Measurements from ENCODE around the gene CHST11. TPM values are rescaled to one million over a fixed set of nuclear protein-coding genes. Genes with fewer than 3 reads are reported as not detected.

Gene CHST11
- polyA plus RNA-seq, 1 donor (not counting 4 experiments of a cell fraction or from before 2014, with no cell fraction given) = 11.9 TPM

GRCh38 chr12:104472748-104473147 lies 16.0 kb downstream of the CHST11 start:
- Histone ChIP-seq H3K9me3 (ENCODE audit: control insufficient read depth, low read depth, low read length) (no peaks in the 10 kb centered on the region), H3K4me1 (ENCODE audit: control insufficient read depth, extremely low read depth, insufficient read depth, low read length) (no peaks in the 10 kb centered on the region), H3K4me2 (ENCODE audit: control insufficient read depth, extremely low read depth, insufficient read depth, low read depth, low read length) (no peak overlapping the region), H3K27me3 (ENCODE audit: control insufficient read depth, extremely low read depth, insufficient read depth, low read length) (no peaks in the 10 kb centered on the region), H3K4me3 (ENCODE audit: control insufficient read depth in 2 of 3, extremely low read depth in 1 of 3, insufficient read depth in 2 of 3, low read depth in 1 of 3, low read length in 3 of 3) (no peak overlapping the region), H3K36me3 (ENCODE audit: control insufficient read depth in 2 of 2, extremely low read depth in 1 of 2, insufficient read depth in 2 of 2, low read length in 2 of 2) (no peaks in the 10 kb centered on the region), H3K79me2 (ENCODE audit: control insufficient read depth, insufficient read depth, low read length) (peaks cover 46% of the 10 kb centered on the region), H3K9me1 (ENCODE audit: control insufficient read depth, extremely low read depth, insufficient read depth, low read length) (no peaks in the 10 kb centered on the region), H4K20me1 (ENCODE audit: control insufficient read depth, extremely low read depth, insufficient read depth, low read length) (peaks cover 3% of the 10 kb centered on the region), H2AFZ (ENCODE audit: control insufficient read depth, low read length) (no peak overlapping the region), H3K27ac (ENCODE audit: control insufficient read depth, insufficient read depth, low read length) (no peak overlapping the region), H3K9ac (ENCODE audit: control insufficient read depth, extremely low read depth, insufficient read depth, low read length) (no peak overlapping the region)
- no peak for DNase-seq (ENCODE audit: low read depth, low spot score)
- no peak for TF ChIP-seq CTCF (optimal IDR thresholded peaks at IDR 0.05 in 1 of 3, IDR thresholded peaks at IDR 0.05 in 1 of 3, conservative IDR thresholded peaks at IDR 0.05 in 1 of 3; ENCODE audit: extremely low read depth in 1 of 3, insufficient read depth in 2 of 3, low read length in 3 of 3)
- TF ChIP-seq EZH2 (IDR thresholded peaks at IDR 0.05; ENCODE audit: low read length) = no peak
- dilution Hi-C loops (cut with MboI; ENCODE audit: extremely low pct_ligation_motif_present, low sequenced_read_pairs) = no loop called here
- no peak for FAIRE-seq

GRCh38 chr12:104473374-104473983 lies 16.7 kb downstream of the CHST11 start:
- no peaks in the 10 kb centered on the region for H3K27me3 ChIP-seq (ENCODE audit: control insufficient read depth, extremely low read depth, insufficient read depth, low read length)
- peaks cover 3% of the 10 kb centered on the region for H4K20me1 ChIP-seq (ENCODE audit: control insufficient read depth, extremely low read depth, insufficient read depth, low read length)
- DNase-seq (ENCODE audit: low read depth, low spot score) = no peak
- no peak overlapping the region for H3K27ac ChIP-seq (ENCODE audit: control insufficient read depth, insufficient read depth, low read length)
- no peak for FAIRE-seq
- H3K4me1 ChIP-seq (ENCODE audit: control insufficient read depth, extremely low read depth, insufficient read depth, low read length) = no peaks in the 10 kb centered on the region
- H2AFZ ChIP-seq (ENCODE audit: control insufficient read depth, low read length) = no peak overlapping the region
- H3K9me1 ChIP-seq (ENCODE audit: control insufficient read depth, extremely low read depth, insufficient read depth, low read length) = no peaks in the 10 kb centered on the region
- H3K79me2 ChIP-seq (ENCODE audit: control insufficient read depth, insufficient read depth, low read length) = peaks cover 39% of the 10 kb centered on the region
- H3K4me2 ChIP-seq (ENCODE audit: control insufficient read depth, extremely low read depth, insufficient read depth, low read depth, low read length) = no peak overlapping the region
- TF ChIP-seq EZH2 (IDR thresholded peaks at IDR 0.05; ENCODE audit: low read length) (no peak), CTCF (optimal IDR thresholded peaks at IDR 0.05 in 1 of 3, IDR thresholded peaks at IDR 0.05 in 1 of 3, conservative IDR thresholded peaks at IDR 0.05 in 1 of 3; ENCODE audit: extremely low read depth in 1 of 3, insufficient read depth in 2 of 3, low read length in 3 of 3) (no peak)
- no peaks in the 10 kb centered on the region for H3K9me3 ChIP-seq (ENCODE audit: control insufficient read depth, low read depth, low read length)
- no peaks in the 10 kb centered on the region for H3K36me3 ChIP-seq (ENCODE audit: control insufficient read depth in 2 of 2, extremely low read depth in 1 of 2, insufficient read depth in 2 of 2, low read length in 2 of 2)
- H3K9ac ChIP-seq (ENCODE audit: control insufficient read depth, extremely low read depth, insufficient read depth, low read length) = no peak overlapping the region
- H3K4me3 ChIP-seq (ENCODE audit: control insufficient read depth in 2 of 3, extremely low read depth in 1 of 3, insufficient read depth in 2 of 3, low read depth in 1 of 3, low read length in 3 of 3) = no peak overlapping the region
- dilution Hi-C loops (cut with MboI; ENCODE audit: extremely low pct_ligation_motif_present, low sequenced_read_pairs) = no loop called here
